SH-SY5Y (cell line): ENCODE results near the gene PKNOX1.

ENCODE experiments used
- GATA2 ChIP-seq: IDR thresholded peaks from 2 replicates; pipeline ENCODE4 v1.6.1; 2011; ENCODE audit warnings: mild to moderate bottlenecking, low read depth, low read length
- GATA3 ChIP-seq: IDR thresholded peaks from 2 replicates; pipeline ENCODE4 v1.6.1; 2011; ENCODE audit warnings: low read depth, mild to moderate bottlenecking, low read length, moderate library complexity

- no peak for TF ChIP-seq GATA2
- no peak for TF ChIP-seq GATA3
Observed at GRCh38 chr21:42997053-42997452, 22.7 kb downstream of the PKNOX1 start.
